CD4-positive, alpha-beta T cell treated with Interleukin-12 subunit alpha and Interleukin-12 subunit beta, for 1 hour (primary cell): Measurements from ENCODE around the gene ZSCAN22.
"Not testable (repeated sequence)": the region's sequence is repeated elsewhere in the genome, so short reads cannot be mapped to it uniquely, and the experiment has no call there.

ENCODE experiments used
- DNase-seq: peaks from one replicate; pipeline ENCODE4 v3.0.0-alpha.2; 2020

ZSCAN22 gene

DNA sequence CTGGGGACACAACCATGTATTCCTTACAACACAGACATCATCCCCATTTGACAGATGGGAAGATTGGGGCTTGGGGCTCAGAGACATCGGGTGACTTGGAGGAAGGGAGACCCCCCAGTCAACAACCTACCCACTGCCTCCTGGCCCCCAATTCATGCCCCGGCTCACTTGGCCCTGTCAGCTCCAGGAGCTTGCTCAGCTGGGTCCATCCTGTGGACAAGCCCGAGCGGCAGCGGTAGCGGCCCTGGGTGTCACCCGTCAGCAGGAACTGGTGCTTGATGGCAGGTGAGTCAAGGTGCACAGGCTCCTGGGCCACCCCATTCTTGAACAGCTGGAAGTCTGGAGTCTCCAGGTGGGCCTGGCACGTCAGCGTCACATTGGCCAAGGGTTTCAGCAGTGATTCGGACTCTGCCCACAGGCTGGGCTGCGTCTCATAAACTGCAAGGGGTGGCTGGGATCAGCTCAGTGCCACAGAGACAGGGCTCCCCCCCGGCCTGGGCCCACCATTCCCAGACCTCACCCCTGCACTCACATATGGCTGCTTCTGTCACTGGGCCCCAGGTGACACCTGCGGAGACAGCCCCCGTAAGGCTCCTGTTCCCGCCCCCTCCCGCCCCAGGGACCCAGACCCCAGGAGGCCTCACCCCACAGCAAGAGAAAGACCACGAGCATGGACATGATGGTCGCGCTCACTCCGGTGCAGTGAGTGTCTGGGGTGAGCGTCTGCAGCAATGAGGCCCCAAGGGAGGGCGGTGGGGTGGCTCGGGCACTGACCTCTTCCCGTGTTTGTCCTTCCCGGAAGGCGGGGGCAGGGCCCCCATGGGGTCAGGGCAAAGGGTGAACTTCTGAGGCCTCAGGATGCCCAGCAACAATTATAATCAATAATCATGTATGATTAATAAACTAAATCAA lies 26.2 kb downstream of the ZSCAN22 start, which contains the start of gene A1BG:
Gene A1BG (minus strand): TSS at position 733 of the 912 bp plus-strand sequence. CDS start 55 bp downstream, at position 678.
- no peak for DNase-seq

- no peak for DNase-seq
Observed at GRCh38 chr19:58353717-58354477, 27.1 kb downstream of the ZSCAN22 start.

DNA sequence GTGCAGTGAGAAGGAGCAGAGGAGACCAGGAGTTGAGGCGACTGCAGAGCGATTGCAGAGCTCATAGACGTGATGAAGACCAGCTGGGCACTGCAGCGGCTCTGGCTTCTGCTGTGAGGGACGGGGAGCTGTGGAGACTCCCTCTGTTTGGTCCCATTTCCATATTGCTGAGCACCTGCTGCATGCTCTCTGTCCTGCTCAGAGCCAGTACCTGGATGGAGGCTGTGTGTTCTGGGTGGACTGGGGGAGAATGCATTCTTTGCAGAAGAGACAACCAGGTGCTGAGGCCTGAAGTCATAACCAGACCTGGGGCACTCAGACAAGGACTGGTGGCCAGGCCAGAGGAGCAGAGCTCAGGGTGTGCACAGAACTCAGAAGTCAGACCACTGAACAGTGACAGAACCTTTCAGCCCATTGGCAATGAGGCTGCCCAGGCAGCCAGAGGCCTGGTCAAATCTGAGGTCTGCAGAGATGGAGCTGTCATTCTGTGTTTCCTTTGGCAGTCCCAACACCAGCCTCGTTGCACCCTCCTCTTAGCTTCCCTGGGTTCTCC lies 27.8 kb downstream of the ZSCAN22 start:
- DNase-seq, result no peak

- no peak for DNase-seq
Observed at GRCh38 chr19:58355215-58355796, 28.5 kb downstream of the ZSCAN22 start.

- DNase-seq, result peak; percentile 32
Observed at GRCh38 chr19:58355908-58356765, 29.3 kb downstream of the ZSCAN22 start.

GRCh38 chr19:58356766-58357480 lies 30.1 kb downstream of the ZSCAN22 start:
- no peak for DNase-seq

- DNase-seq, result no peak
Observed at GRCh38 chr19:58357481-58358145, 30.8 kb downstream of the ZSCAN22 start.

GRCh38 chr19:58361900-58362271 lies 35.1 kb downstream of the ZSCAN22 start:
- peak; percentile 36 for DNase-seq

- peak; percentile 98 for DNase-seq
Observed at GRCh38 chr19:58362272-58362994, 35.6 kb downstream of the ZSCAN22 start, which contains the start of gene ZNF497. Gene ZNF497, minus strand, starts transcription at chr19:58362751. Its CDS starts 5,116 bp downstream, at chr19:58357635.

DNA sequence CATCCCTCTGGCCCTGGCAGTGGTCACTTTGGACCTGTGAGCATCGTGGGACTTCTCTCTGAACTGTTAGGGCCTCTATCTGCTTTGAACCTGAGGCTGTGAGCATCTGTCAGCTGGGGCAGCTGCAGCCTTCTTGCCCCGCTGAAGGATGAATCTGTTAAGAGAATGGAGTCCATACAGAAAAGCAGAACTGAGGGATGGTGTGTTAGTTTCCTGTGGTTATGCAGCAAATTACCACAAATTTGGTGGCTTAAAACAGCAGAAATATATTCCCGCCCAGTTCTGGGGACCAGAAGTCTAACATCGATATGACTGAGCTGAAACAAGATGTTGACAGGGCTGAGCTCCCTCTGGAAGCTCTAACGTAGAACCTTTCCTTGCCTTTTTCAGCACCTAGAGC lies 37.4 kb downstream of the ZSCAN22 start:
- DNase-seq, result no peak

GRCh38 chr19:58366585-58367430 lies 40.0 kb downstream of the ZSCAN22 start:
- DNase-seq, result no peak

- DNase-seq, result no peak
Observed at GRCh38 chr19:58367698-58368454, 41.1 kb downstream of the ZSCAN22 start.

GRCh38 chr19:58368561-58369360 lies 42.0 kb downstream of the ZSCAN22 start:
- DNase-seq, result no peak

- DNase-seq, result no peak
Observed at GRCh38 chr19:58372311-58373133, 45.7 kb downstream of the ZSCAN22 start.

DNA sequence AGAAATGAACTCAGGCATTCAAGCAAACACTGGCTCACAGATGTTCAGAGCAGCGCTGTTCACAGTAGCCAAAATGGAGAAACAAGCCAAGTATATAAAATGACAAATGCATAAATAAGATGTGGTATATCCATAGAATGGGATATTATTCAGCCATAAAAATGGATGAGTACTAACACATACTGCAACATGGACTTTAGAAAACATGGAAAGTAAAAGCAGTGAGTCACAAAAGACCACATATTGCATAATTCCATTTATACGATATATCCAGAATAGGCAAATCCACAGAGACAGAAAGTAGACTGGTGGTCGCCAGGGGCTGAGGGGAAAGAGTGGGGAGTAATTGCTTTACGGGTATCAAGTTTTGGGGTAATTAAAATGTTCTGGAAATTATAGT lies 47.4 kb downstream of the ZSCAN22 start:
- no peak for DNase-seq

- not testable (repeated sequence) for DNase-seq
Observed at GRCh38 chr19:58376724-58377123, 49.9 kb downstream of the ZSCAN22 start.
